T-helper 22 cell (primary cell): ENCODE results near the gene FAM204A.

Experiments used
- DNase-seq: peaks from one replicate; pipeline ENCODE4 v3.0.0-alpha.2; 2020; ENCODE audit warnings: low read depth

FAM204A gene

GRCh38 chr10:118278649-118279048 lies 63.5 kb downstream of the FAM204A start:
- DNase-seq: no peak

- DNase-seq: no peak
Observed at GRCh38 chr10:118277871-118278270, 64.3 kb downstream of the FAM204A start.

DNA sequence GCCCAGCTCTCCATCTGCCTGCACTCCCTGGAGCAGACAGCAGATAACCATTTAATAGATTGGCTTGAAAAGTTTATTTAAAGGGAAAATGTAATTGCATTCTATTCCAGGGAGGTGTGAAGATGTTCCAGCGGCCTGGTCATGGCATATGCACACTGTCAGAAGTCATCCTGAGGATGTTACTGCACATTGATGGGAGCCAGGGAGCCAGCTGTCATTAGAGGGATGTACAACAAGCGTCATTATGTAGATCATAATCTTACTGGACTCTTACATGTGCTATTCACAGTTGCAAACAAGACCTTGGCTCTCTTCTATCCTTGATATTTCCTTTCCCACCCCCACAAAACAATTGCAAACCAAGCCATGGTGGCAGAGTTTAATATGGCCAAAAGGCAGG lies 65.4 kb downstream of the FAM204A start:
- DNase-seq: no peak

DNA sequence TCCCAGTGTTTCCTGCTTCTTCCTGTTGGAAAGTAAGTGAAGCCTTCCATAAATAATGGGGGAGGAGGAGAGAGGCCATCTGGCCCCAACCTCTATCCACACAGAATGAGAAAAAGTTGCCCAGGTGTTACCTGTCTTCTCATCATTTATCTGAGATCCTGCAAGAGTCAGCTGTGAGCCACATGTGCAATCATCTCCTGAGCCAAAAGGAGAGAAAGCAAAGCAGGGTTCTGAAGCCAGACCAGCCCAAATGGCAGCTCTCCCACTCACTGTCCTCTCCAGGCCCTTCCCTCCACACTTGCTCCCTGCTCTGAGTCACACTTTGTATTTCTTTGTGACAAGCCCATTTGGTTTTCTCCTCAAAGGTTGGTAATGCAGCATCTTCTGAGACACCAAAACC lies 65.9 kb downstream of the FAM204A start:
- DNase-seq: no peak

- DNase-seq: no peak
Observed at GRCh38 chr10:118273662-118274061, 68.5 kb downstream of the FAM204A start.

- no peak for DNase-seq
Observed at GRCh38 chr10:118272767-118273166, 69.4 kb downstream of the FAM204A start.

DNA sequence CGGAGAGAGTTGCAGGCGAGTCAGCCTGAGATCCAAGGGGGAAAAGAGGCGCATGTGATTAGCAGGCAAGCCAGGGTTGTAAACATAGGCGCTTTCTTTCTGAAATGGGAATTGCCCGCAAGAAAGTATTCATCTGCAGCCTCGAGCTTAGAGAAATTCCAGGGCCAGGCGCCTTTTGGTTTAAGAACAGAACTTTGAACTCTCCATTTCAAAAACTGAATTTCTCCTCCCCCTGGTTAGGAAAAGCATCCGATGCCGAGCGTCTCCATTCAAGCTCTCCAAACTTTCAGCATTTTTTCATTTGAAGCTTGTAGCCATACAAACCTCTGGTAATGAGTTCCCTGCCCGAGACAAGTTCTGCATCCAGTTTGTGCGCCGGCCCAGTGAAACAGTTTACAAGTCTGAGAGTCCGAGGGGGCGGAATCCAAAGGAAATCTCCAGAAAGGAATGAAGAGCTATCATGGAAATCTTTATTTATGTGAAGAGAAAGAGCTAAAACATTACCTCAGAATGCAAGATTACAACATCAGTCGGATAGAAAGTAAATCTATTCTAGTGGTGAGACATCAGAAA lies 69.9 kb downstream of the FAM204A start:
- DNase-seq: no peak

- no peak for DNase-seq
Observed at GRCh38 chr10:118271671-118272070, 70.5 kb downstream of the FAM204A start.

DNA sequence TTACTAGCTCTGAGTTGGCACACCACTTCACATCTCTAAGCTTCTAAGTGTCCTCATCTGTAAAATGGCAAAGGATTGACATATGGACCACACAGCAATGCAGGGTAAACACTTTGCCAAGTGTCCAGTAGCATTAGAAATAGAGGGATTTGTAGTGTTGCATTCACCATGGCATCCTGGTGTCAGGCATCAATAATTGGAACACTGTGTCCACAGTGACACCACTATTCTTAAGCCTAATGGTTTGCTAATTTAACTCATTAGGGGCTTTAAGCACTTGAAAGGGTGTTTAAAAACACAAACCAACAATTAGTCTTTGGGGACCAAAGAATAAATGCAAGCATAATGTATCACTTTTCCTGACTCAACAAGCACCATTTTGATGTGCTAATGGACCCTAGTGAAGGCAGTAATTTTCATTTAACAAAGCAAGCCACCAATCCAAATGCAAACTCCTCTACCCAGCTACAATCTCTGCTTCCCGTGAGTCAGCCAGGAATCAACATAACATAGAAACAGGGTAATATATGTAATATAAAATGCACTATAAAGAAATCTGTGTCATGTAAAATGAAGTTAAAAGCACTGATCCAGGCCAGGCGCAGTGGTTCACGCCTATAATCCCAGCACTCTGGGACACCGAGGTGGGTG lies 75.9 kb downstream of the FAM204A start:
- no peak for DNase-seq

DNA sequence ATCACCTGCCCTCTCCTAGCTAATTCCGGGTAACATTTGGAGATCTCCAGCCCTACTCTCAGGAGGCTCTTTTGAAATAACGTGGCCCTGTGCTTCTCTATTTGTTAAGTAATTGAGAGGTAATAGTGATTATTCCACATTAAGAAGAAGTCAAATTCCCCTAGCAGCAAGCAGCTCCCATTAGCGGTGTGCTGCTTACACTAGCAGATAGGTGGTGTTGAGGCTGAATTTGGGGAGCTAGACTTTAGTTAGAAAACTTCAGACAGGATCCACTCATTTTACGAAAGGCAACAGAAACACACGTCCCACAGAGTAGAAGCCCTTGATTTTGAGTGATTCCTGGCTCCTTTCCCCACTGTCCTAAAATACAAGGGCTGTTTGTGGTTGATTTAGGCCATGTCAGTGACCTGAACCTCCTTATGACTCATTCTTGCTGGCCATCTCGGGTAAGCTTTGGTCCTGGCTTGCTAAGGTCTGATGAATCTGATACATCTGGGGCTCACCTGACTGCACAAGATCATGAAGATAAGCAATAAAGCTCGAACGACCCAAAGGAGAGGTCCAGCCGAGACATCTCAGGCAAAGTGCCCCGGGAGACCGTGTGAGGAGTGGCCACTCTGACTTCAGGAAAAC lies 77.2 kb downstream of the FAM204A start:
- DNase-seq: no peak

DNA sequence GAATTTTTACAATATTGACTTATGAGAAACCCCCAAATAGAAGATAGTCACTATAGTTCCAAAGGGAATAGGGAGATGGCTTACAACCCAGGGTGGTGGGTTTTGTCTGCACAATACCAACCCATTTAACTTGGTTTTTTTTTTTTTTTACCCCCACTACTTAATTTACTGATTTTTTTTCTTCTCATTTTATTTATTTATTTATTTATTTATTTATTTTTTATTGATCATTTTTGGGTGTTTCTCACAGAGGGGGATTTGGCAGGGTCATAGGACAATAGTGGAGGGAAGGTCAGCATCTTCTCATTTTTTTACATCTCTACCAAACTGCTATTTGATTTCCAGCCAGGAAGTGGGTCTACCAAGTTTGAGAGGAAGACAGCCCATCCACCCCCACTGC lies 77.9 kb downstream of the FAM204A start:
- DNase-seq: no peak

GRCh38 chr10:118262538-118262937 lies 79.6 kb downstream of the FAM204A start:
- no peak for DNase-seq

DNA sequence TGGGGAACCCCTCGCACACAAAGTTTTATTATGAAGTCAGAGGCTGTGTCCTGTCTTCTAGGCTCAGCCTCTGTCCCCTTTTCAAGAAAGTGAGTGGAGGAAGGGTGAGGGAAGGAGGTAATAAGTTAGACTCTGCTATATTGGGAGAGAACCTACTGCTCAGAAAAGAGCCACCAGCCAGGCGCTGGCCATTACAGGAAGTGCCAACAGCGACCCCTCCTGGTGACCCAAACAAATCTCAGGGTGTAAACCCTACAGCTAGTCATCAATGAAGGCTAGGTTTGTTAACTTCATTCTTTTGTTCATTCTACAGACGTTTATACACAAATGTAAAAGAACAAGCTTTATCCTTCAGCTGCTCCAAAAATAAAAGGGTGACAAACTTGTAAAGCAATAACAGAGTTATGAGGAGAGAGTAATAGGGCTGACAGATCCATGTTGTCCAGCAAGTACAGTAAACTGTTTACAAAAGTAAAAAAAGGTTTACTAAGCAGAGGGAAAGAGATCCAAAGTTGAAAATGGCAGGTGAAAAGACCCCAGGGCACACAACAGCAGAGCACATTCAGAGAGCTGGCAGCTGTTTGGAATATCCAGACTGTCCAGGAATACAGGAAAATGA lies 82.7 kb downstream of the FAM204A start:
- no peak for DNase-seq

GRCh38 chr10:118258285-118258684 lies 83.8 kb downstream of the FAM204A start:
- no peak for DNase-seq

- no peak for DNase-seq
Observed at GRCh38 chr10:118256825-118257570, 85.1 kb downstream of the FAM204A start.

- no peak for DNase-seq
Observed at GRCh38 chr10:118256209-118256608, 85.9 kb downstream of the FAM204A start.

GRCh38 chr10:118255355-118255754 lies 86.8 kb downstream of the FAM204A start:
- no peak for DNase-seq

GRCh38 chr10:118254654-118255053 lies 87.5 kb downstream of the FAM204A start:
- DNase-seq: no peak

DNA sequence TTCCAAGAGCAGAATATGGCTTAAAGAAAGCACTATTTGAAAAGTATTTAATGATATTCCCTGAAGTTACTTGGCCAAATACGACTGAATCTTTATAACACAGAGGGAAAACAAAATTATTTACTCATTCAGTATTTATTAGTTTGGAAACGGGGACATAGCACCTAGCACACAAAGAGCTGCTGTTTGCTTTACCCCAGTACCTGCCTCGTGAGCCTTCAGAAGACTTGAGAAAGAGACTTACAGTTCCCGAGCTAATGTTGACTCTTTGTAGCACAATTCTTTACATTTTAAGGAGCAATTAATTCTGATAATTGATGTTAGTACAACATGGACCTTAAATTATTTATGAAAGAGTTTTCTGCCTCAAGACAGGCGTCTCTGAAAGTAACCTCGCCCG lies 88.7 kb downstream of the FAM204A start:
- DNase-seq: no peak

DNA sequence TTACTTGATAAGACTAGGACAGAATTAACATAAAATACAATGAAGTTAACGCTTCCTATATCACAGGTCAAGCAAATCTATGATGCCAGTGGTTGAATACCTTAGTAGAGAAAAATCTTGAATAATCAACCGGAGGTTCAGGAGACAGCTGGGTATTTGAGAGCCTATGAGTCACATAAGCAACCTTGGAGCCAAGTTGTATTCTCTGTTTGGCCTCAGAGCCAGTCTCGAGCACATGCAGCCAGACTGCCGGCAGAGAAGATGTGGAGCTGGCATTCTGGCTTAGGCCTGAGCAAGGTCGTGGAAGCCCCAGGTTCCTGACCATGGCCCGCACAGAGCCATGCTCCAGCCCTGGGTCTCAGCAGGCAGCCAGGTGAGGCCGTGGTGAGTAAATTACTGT lies 90.3 kb downstream of the FAM204A start:
- no peak for DNase-seq

- no peak for DNase-seq
Observed at GRCh38 chr10:118249714-118250113, 92.4 kb downstream of the FAM204A start.
